HL-60 (cell line): ENCODE measurements around the gene SMAD6.
"Not testable (repeated sequence)": the region's sequence is repeated elsewhere in the genome, so short reads cannot be mapped to it uniquely, and the experiment has no call there.

Experiments used
- CTCF ChIP-seq: IDR thresholded peaks from one replicate; pipeline ENCODE4 v1.5.1; 2011; ENCODE audit warnings: low read length, control low read depth, inconsistent platforms; ENCODE audit not compliant: insufficient read depth
- GABPA ChIP-seq: IDR thresholded peaks from 2 replicates; pipeline ENCODE4 v1.6.1; 2012; ENCODE audit warnings: low read depth
- REST ChIP-seq: IDR thresholded peaks from 2 replicates; pipeline ENCODE4 v1.6.1; 2012; ENCODE audit warnings: low read depth; ENCODE audit not compliant: insufficient replicate concordance
- SPI1 ChIP-seq: IDR thresholded peaks from 2 replicates; pipeline ENCODE4 v1.6.1; 2012; ENCODE audit warnings: low read depth, mild to moderate bottlenecking, borderline replicate concordance

- not testable (repeated sequence) for TF ChIP-seq REST, CTCF, SPI1, GABPA
Observed at GRCh38 chr15:66828817-66829541, 126.9 kb downstream of the SMAD6 start.
